Neural progenitor cell (in vitro differentiated cells): ENCODE measurements around the gene COL4A2.

Experiments used
- CTCF ChIP-seq: fragments of 200-600 bp; sonication (generic); IDR thresholded peaks from 2 replicates; pipeline ENCODE4 v1.5.1; 2017; ENCODE audit warnings: antibody characterized with exemption, mild to moderate bottlenecking
- EZH2 ChIP-seq: fragments of 200-600 bp; sonication (generic); IDR thresholded peaks from 2 replicates; pipeline ENCODE4 v1.6.1; 2017; ENCODE audit warnings: antibody characterized with exemption, mild to moderate bottlenecking, moderate library complexity
- EZH2phosphoT487 ChIP-seq: fragments of 200-600 bp; sonication (generic); IDR thresholded peaks from 2 replicates; pipeline ENCODE4 v1.6.1; 2017; ENCODE audit warnings: antibody characterized with exemption

DNA sequence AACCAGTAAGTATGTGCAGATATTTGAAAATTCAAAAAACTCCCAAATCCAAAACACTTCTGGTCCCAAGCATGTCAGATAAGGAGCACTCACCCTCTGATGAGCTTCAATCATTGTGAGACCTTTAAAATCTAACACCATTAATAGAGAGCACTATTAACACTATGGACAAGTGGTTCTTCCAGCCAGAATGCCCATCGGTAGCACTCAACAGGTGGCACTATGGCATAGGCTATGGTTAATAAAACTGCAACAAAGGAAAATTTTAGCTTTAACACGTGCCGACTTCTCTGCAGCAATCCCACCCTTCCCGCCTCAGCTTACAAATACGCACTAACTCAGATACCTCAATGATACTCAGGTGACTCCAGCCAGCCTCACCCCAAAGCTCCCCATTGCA lies 62.3 kb downstream of the COL4A2 start:
- TF ChIP-seq CTCF (no peak), EZH2 (no peak), EZH2phosphoT487 (no peak)
